ENCODE data around the gene MIS18A. TPM values are rescaled to one million over a fixed set of nuclear protein-coding genes. Genes with fewer than 3 reads are reported as not detected.

The MIS18A gene
- total and polyA plus RNA-seq, 2 experiments from 2014 or later = 46.1 to 133 TPM

DNA sequence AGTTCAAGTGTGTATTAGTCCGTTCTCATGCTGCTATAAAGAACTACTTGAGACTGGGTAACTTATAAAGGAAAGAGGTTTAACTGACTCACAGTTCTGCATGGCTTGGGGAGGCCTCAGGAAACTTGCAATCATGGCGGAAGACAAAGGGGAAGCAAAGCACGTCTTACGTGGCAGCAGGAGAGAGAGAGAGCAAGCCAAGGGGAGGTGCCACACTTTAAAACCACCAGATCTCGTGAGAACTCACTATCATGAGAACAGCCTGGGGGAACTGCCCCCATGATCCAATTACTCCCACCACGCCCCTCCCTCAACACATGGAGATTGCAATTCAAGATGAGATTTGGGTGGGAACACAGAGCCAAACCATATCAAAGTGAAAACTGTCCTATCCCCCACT is 4.1 kb upstream of the MIS18A start (continued):
- TF ChIP-seq, protein P1, sequence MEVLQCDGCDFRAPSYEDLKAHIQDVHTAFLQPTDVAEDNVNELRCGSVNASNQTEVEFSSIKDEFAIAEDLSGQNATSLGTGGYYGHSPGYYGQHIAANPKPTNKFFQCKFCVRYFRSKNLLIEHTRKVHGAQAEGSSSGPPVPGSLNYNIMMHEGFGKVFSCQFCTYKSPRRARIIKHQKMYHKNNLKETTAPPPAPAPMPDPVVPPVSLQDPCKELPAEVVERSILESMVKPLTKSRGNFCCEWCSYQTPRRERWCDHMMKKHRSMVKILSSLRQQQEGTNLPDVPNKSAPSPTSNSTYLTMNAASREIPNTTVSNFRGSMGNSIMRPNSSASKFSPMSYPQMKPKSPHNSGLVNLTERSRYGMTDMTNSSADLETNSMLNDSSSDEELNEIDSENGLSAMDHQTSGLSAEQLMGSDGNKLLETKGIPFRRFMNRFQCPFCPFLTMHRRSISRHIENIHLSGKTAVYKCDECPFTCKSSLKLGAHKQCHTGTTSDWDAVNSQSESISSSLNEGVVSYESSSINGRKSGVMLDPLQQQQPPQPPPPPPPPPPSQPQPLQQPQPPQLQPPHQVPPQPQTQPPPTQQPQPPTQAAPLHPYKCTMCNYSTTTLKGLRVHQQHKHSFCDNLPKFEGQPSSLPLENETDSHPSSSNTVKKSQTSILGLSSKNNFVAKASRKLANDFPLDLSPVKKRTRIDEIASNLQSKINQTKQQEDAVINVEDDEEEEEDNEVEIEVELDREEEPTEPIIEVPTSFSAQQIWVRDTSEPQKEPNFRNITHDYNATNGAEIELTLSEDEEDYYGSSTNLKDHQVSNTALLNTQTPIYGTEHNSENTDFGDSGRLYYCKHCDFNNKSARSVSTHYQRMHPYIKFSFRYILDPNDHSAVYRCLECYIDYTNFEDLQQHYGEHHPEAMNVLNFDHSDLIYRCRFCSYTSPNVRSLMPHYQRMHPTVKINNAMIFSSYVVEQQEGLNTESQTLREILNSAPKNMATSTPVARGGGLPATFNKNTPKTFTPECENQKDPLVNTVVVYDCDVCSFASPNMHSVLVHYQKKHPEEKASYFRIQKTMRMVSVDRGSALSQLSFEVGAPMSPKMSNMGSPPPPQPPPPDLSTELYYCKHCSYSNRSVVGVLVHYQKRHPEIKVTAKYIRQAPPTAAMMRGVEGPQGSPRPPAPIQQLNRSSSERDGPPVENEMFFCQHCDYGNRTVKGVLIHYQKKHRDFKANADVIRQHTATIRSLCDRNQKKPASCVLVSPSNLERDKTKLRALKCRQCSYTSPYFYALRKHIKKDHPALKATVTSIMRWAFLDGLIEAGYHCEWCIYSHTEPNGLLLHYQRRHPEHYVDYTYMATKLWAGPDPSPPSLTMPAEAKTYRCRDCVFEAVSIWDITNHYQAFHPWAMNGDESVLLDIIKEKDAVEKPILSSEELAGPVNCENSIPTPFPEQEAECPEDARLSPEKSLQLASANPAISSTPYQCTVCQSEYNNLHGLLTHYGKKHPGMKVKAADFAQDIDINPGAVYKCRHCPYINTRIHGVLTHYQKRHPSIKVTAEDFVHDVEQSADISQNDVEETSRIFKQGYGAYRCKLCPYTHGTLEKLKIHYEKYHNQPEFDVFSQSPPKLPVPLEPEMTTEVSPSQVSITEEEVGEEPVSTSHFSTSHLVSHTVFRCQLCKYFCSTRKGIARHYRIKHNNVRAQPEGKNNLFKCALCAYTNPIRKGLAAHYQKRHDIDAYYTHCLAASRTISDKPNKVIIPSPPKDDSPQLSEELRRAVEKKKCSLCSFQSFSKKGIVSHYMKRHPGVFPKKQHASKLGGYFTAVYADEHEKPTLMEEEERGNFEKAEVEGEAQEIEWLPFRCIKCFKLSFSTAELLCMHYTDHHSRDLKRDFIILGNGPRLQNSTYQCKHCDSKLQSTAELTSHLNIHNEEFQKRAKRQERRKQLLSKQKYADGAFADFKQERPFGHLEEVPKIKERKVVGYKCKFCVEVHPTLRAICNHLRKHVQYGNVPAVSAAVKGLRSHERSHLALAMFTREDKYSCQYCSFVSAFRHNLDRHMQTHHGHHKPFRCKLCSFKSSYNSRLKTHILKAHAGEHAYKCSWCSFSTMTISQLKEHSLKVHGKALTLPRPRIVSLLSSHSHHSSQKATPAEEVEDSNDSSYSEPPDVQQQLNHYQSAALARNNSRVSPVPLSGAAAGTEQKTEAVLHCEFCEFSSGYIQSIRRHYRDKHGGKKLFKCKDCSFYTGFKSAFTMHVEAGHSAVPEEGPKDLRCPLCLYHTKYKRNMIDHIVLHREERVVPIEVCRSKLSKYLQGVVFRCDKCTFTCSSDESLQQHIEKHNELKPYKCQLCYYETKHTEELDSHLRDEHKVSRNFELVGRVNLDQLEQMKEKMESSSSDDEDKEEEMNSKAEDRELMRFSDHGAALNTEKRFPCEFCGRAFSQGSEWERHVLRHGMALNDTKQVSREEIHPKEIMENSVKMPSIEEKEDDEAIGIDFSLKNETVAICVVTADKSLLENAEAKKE (CRISPR knock-in tag; IDR thresholded peaks at IDR 0.05) = no peak
- TF ChIP-seq STAT1 (IDR thresholded peaks at IDR 0.05; ENCODE audit: unreplicated experiment) (no peak), EZH2 (IDR thresholded peaks at IDR 0.05; ENCODE audit: low read depth, unreplicated experiment) (no peak), NANOG (IDR thresholded peaks at IDR 0.05; ENCODE audit: borderline replicate concordance) (no peak), EZH2phosphoT487 (IDR thresholded peaks at IDR 0.05; ENCODE audit: unreplicated experiment) (no peak)

DNA sequence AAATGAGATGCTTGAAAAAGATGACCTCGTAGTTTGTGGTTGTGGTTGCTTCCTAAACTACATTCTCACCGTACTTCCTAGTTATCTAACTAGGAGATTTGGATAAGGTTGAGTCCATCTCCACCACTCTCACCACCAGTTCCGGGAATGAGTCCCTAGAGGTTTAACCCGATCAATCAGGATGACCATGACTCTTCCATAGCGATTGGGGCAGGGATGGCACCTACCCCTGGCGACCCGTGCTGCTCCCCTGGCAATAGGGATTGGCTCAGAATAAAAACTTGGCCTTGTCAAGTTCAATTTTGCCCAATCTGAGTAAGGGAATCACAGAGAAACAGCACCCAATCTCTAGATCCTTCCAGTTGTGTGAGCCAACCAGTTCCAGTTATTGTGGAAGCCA is 2.7 kb upstream of the MIS18A start:
- Mint-ChIP-seq H3K4me3 (no peak overlapping the region), H3K36me3 (ENCODE audit: low read depth) (no peaks in the 10 kb centered on the region; the same call in 2 of the 3 replicates), H3K4me1 (peaks cover 4% of the 10 kb centered on the region; the same call in 2 of the 3 replicates), H3K9me3 (0 out of 3 replicates have a peak, but pooled peaks cover 2% of the 10 kb centered on the region), H3K27me3 (ENCODE audit: insufficient read depth, low read depth, poor library complexity) (peaks cover 13% of the 10 kb centered on the region), H3K27ac (no peak overlapping the region)
- no peak overlapping the region for H3K4me3 ChIP-seq
- no peaks in the 10 kb centered on the region for H3K36me3 ChIP-seq (ENCODE audit: insufficient read depth)
- H2AFZ ChIP-seq = no peak overlapping the region
- H3K27ac ChIP-seq (ENCODE audit: low read depth) = no peak overlapping the region
- H3K4me1 ChIP-seq (ENCODE audit: insufficient read depth) = peaks cover 12% of the 10 kb centered on the region
- DNase-seq (ENCODE audit: low spot score) = no peak
- H3K79me2 ChIP-seq (replicated peaks; ENCODE audit: insufficient read depth) = peaks cover 20% of the 10 kb centered on the region
- no peaks in the 10 kb centered on the region for H3K27me3 ChIP-seq (ENCODE audit: insufficient read depth)
- H3F3A ChIP-seq (replicated peaks; ENCODE audit: low read depth) = no peaks in the 10 kb centered on the region
- ATAC-seq = no peak
- no peak overlapping the region for H3K4me2 ChIP-seq
- no peaks in the 10 kb centered on the region for H3K9me2 ChIP-seq (ENCODE audit: insufficient read depth)
- peaks cover 4% of the 10 kb centered on the region; the same call in 1 of the 2 replicates for H4K20me1 ChIP-seq (replicated peaks; ENCODE audit: insufficient read depth)
- TF ChIP-seq, protein P1 (CRISPR knock-in tag; IDR thresholded peaks at IDR 0.05) = no peak
- TF ChIP-seq STAT1 (IDR thresholded peaks at IDR 0.05; ENCODE audit: unreplicated experiment) (no peak), EZH2 (IDR thresholded peaks at IDR 0.05; ENCODE audit: low read depth, unreplicated experiment) (no peak), CREB1 (CRISPR knock-in tag; IDR thresholded peaks at IDR 0.05; ENCODE audit: low read depth) (no peak), ZNF114 (CRISPR knock-in tag; IDR thresholded peaks at IDR 0.05) (no peak), POLR2AphosphoS5 (IDR thresholded peaks at IDR 0.05; ENCODE audit: low read depth) (no peak)
- TF ChIP-seq, protein P2, sequence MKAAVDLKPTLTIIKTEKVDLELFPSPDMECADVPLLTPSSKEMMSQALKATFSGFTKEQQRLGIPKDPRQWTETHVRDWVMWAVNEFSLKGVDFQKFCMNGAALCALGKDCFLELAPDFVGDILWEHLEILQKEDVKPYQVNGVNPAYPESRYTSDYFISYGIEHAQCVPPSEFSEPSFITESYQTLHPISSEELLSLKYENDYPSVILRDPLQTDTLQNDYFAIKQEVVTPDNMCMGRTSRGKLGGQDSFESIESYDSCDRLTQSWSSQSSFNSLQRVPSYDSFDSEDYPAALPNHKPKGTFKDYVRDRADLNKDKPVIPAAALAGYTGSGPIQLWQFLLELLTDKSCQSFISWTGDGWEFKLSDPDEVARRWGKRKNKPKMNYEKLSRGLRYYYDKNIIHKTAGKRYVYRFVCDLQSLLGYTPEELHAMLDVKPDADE (IDR thresholded peaks at IDR 0.05) = no peak
